H9 (cell line): ENCODE measurements around the gene STK38L. TPM values are rescaled to one million over a fixed set of nuclear protein-coding genes. Genes with fewer than 3 reads are reported as not detected.

Experiments
- DNase-seq: peaks from one replicate; pipeline ENCODE4 v3.0.0-alpha.2; 2017
- H2AFZ ChIP-seq: one replicate; pipeline ENCODE4 v1.6.1; 2013; ENCODE audit warnings: mild to moderate bottlenecking, low read length, control low read depth, moderate library complexity
- H2AK5ac ChIP-seq: 2 replicates; pipeline ENCODE4 v1.6.1; 2013; ENCODE audit warnings: low read length, control low read depth, mixed read lengths; ENCODE audit not compliant: insufficient read length
- H2BK120ac ChIP-seq: one replicate; pipeline ENCODE4 v1.6.1; 2013; ENCODE audit warnings: low read depth, mild to moderate bottlenecking, low read length, control low read depth, inconsistent platforms; ENCODE audit not compliant: poor library complexity, severe bottlenecking
- H2BK12ac ChIP-seq: 2 replicates; pipeline ENCODE4 v1.6.1; 2013; ENCODE audit warnings: low read length, control low read depth, mixed read lengths, low read depth; ENCODE audit not compliant: insufficient read length
- H2BK15ac ChIP-seq: 2 replicates; pipeline ENCODE4 v1.6.1; 2013; ENCODE audit warnings: low read depth, low read length, control low read depth
- H2BK20ac ChIP-seq: one replicate; pipeline ENCODE4 v1.6.1; 2013; ENCODE audit warnings: low read depth, mild to moderate bottlenecking, low read length, control low read depth, inconsistent platforms; ENCODE audit not compliant: poor library complexity, severe bottlenecking
- H2BK5ac ChIP-seq: 2 replicates; pipeline ENCODE4 v1.6.1; 2013; ENCODE audit warnings: low read length, control low read depth, mixed read lengths; ENCODE audit not compliant: insufficient read length
- H3K14ac ChIP-seq: 2 replicates; pipeline ENCODE4 v1.6.1; 2013; ENCODE audit warnings: low read length, control low read depth; ENCODE audit not compliant: insufficient read depth
- H3K18ac ChIP-seq: 2 replicates; pipeline ENCODE4 v1.6.1; 2013; ENCODE audit warnings: low read depth, mild to moderate bottlenecking, mixed read lengths, low read length, control low read depth; ENCODE audit not compliant: insufficient read length
- H3K23ac ChIP-seq: 2 replicates; pipeline ENCODE4 v1.6.1; 2013; ENCODE audit warnings: low read length, control low read depth, mixed read lengths, low read depth; ENCODE audit not compliant: insufficient read length
- H3K23me2 ChIP-seq: 2 replicates; pipeline ENCODE4 v1.6.1; 2013; ENCODE audit warnings: low read depth, mild to moderate bottlenecking, mixed read lengths, low read length, control low read depth; ENCODE audit not compliant: insufficient read length, poor library complexity, severe bottlenecking
- H3K27ac ChIP-seq: 2 replicates; pipeline ENCODE4 v1.5.1; 2013; ENCODE audit warnings: low read length, control low read depth, mixed read lengths, low read depth; ENCODE audit not compliant: insufficient read length
- H3K27me3 ChIP-seq: 2 replicates; pipeline ENCODE4 v1.6.1; 2013; ENCODE audit warnings: low read length, control low read depth, inconsistent platforms; ENCODE audit not compliant: insufficient read depth
- H3K4ac ChIP-seq: 2 replicates; pipeline ENCODE4 v1.6.1; 2013; ENCODE audit warnings: low read depth, mild to moderate bottlenecking, control low read depth, inconsistent platforms, low read length, moderate library complexity
- H3K4me1 ChIP-seq: 2 replicates; pipeline ENCODE4 v1.6.1; 2013; ENCODE audit warnings: low read length, control low read depth, inconsistent platforms; ENCODE audit not compliant: insufficient read depth
- H3K4me2 ChIP-seq: 2 replicates; pipeline ENCODE4 v1.6.1; 2013; ENCODE audit warnings: low read length, control low read depth, mixed read lengths; ENCODE audit not compliant: insufficient read length, insufficient read depth
- H3K56ac ChIP-seq: 2 replicates; pipeline ENCODE4 v1.6.1; 2013; ENCODE audit warnings: low read depth, mild to moderate bottlenecking, mixed read lengths, low read length, control low read depth; ENCODE audit not compliant: insufficient read length
- H3K79me1 ChIP-seq: 2 replicates; pipeline ENCODE4 v1.6.1; 2013; ENCODE audit warnings: low read depth, mild to moderate bottlenecking, moderate library complexity, low read length, control low read depth, inconsistent platforms; ENCODE audit not compliant: insufficient read depth, poor library complexity, severe bottlenecking
- H3K79me2 ChIP-seq: 2 replicates; pipeline ENCODE4 v1.6.1; 2013; ENCODE audit warnings: low read length, control low read depth, inconsistent platforms; ENCODE audit not compliant: insufficient read depth
- H3K9ac ChIP-seq: 2 replicates; pipeline ENCODE4 v1.6.1; 2013; ENCODE audit warnings: low read length, control low read depth, mixed read lengths; ENCODE audit not compliant: insufficient read length; ENCODE audit errors: extremely low read depth
- H3K9me3 ChIP-seq: one replicate; pipeline ENCODE4 v1.6.1; 2013; ENCODE audit warnings: low read depth, low read length, inconsistent platforms; ENCODE audit not compliant: control insufficient read depth
- H3T11ph ChIP-seq: one replicate; pipeline ENCODE4 v1.6.1; 2013; ENCODE audit warnings: mild to moderate bottlenecking, low read length, control low read depth, inconsistent platforms
- H4K20me1 ChIP-seq: one replicate; pipeline ENCODE4 v1.6.1; 2013; ENCODE audit not compliant: control insufficient read depth, insufficient read length, insufficient read depth
- H4K5ac ChIP-seq: 2 replicates; pipeline ENCODE4 v1.6.1; 2013; ENCODE audit warnings: low read depth, mild to moderate bottlenecking, mixed read lengths, low read length, control low read depth; ENCODE audit not compliant: insufficient read length
- H4K8ac ChIP-seq: replicated peaks from 2 replicates; pipeline ENCODE4 v1.6.1; 2013; ENCODE audit warnings: low read length, control low read depth, mixed read lengths, low read depth; ENCODE audit not compliant: insufficient read length
- H4K91ac ChIP-seq: 2 replicates; pipeline ENCODE4 v1.6.1; 2013; ENCODE audit warnings: low read depth, mild to moderate bottlenecking, moderate library complexity, mixed read lengths, low read length, control low read depth; ENCODE audit not compliant: insufficient read length
- H3K27ac Mint-ChIP-seq, 3 experiments: 2 replicates in 2 of 3; 3 replicates in 1 of 3; pipeline ENCODE4 v1.8.0; 2020 to 2021; ENCODE audit warnings: mixed read lengths in 3 of 3, mild to moderate bottlenecking in 1 of 3, moderate library complexity in 1 of 3
- H3K27me3 Mint-ChIP-seq: 2 replicates; pipeline ENCODE4 v1.8.0; 2021; ENCODE audit warnings: low read depth, mild to moderate bottlenecking, moderate library complexity, mixed read lengths
- H3K36me3 Mint-ChIP-seq, 3 experiments: 2 replicates in 2 of 3; 3 replicates in 1 of 3; pipeline ENCODE4 v1.8.0; 2020 to 2021; ENCODE audit warnings: low read depth in 3 of 3, mixed read lengths in 3 of 3; ENCODE audit not compliant: insufficient read depth in 1 of 3
- H3K4me1 Mint-ChIP-seq, 2 experiments: 2 replicates each; pipeline ENCODE4 v1.8.0; 2020; ENCODE audit warnings: mixed read lengths in 2 of 2
- H3K4me3 Mint-ChIP-seq, 2 experiments: 2 replicates in 1 of 2; 3 replicates in 1 of 2; pipeline ENCODE4 v1.8.0; 2020 to 2021; ENCODE audit warnings: mild to moderate bottlenecking in 2 of 2, mixed read lengths in 2 of 2, moderate library complexity in 1 of 2
- H3K9me3 Mint-ChIP-seq, 2 experiments: 2 replicates in 1 of 2; 3 replicates in 1 of 2; pipeline ENCODE4 v1.8.0; 2020; ENCODE audit warnings: mild to moderate bottlenecking in 2 of 2, mixed read lengths in 2 of 2, moderate library complexity in 1 of 2
- WGBS: extraction: QIAGEN DNeasy Blood & Tissue Kit; methylation state at CpG from one replicate; pipeline ENCODE4 v1.1.7; 2013; ENCODE audit warnings: missing lambda C conversion rate, low lambda C conversion rate, mixed read lengths; ENCODE audit not compliant: insufficient read length; ENCODE audit errors: extremely low coverage; 5-methylcytosine and 5-hydroxymethylcytosine counted together
- total RNA-seq: library from RNA; stranded (reverse); gene quantifications from 2 replicates; pipeline ENCODE4 v1.2.1, GENCODE V29; 2021
- TF ChIP-seq, protein P1 (sequence below): fragments of 200-600 bp; sonication (generic); conservative IDR thresholded peaks from 3 replicates; pipeline ENCODE4 v1.8.0; 2021; ENCODE audit warnings: antibody characterized with exemption, mild to moderate bottlenecking

STK38L gene
- total RNA-seq, 1 experiment from 2014 or later, result 44.9 TPM

- H3K23ac ChIP-seq, result no peak overlapping the region
- Mint-ChIP-seq H3K4me1 (peaks cover 32 to 47% of the 10 kb centered on the region in 2 experiments), H3K27ac (no peak overlapping the region), H3K36me3 (peaks cover 2 to 5% (median 3%) of the 10 kb centered on the region in 3 experiments; a peak in 5 of 7 replicates), H3K9me3 (0 out of 5 replicates have a peak, but pooled peaks cover 0 to 2% of the 10 kb centered on the region in 2 experiments), H3K4me3 (no peak overlapping the region), H3K27me3 (no peaks in the 10 kb centered on the region)
- TF ChIP-seq, protein P1, sequence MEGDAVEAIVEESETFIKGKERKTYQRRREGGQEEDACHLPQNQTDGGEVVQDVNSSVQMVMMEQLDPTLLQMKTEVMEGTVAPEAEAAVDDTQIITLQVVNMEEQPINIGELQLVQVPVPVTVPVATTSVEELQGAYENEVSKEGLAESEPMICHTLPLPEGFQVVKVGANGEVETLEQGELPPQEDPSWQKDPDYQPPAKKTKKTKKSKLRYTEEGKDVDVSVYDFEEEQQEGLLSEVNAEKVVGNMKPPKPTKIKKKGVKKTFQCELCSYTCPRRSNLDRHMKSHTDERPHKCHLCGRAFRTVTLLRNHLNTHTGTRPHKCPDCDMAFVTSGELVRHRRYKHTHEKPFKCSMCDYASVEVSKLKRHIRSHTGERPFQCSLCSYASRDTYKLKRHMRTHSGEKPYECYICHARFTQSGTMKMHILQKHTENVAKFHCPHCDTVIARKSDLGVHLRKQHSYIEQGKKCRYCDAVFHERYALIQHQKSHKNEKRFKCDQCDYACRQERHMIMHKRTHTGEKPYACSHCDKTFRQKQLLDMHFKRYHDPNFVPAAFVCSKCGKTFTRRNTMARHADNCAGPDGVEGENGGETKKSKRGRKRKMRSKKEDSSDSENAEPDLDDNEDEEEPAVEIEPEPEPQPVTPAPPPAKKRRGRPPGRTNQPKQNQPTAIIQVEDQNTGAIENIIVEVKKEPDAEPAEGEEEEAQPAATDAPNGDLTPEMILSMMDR, result no peak
- no peak overlapping the region for H2BK15ac ChIP-seq
- H3T11ph ChIP-seq, result no peak overlapping the region
- no peaks in the 10 kb centered on the region for H3K27me3 ChIP-seq
- no peak overlapping the region for H3K4me2 ChIP-seq
- no peak overlapping the region for H2BK20ac ChIP-seq
- H3K4me1 ChIP-seq, result peaks cover 5% of the 10 kb centered on the region; the same call in 1 of the 2 replicates
- H3K14ac ChIP-seq, result no peak overlapping the region
- no peak overlapping the region for H2AK5ac ChIP-seq
- WGBS, result no CpG with 5 or more reads among the region's 2 CpGs
- no peaks in the 10 kb centered on the region; the same call in 1 of the 2 replicates for H3K79me2 ChIP-seq
- no peak overlapping the region for H2BK12ac ChIP-seq
- no peak overlapping the region for H2AFZ ChIP-seq
- H4K5ac ChIP-seq, result no peak overlapping the region
- no peak overlapping the region for H2BK5ac ChIP-seq
- H3K56ac ChIP-seq, result no peak overlapping the region
- no peaks in the 10 kb centered on the region for H3K23me2 ChIP-seq
- no peak overlapping the region for H3K18ac ChIP-seq
- H3K4ac ChIP-seq, result no peak overlapping the region
- no peak overlapping the region for H2BK120ac ChIP-seq
- DNase-seq, result no peak
- H3K27ac ChIP-seq, result no peak overlapping the region
- H4K91ac ChIP-seq, result no peak overlapping the region
- H4K8ac ChIP-seq, result no peak overlapping the region
- no peaks in the 10 kb centered on the region for H4K20me1 ChIP-seq
- no peak overlapping the region for H3K9ac ChIP-seq
- no peaks in the 10 kb centered on the region for H3K79me1 ChIP-seq
- no peaks in the 10 kb centered on the region for H3K9me3 ChIP-seq
Measured at GRCh38 chr12:27292718-27293117, 48.6 kb downstream of the STK38L start.
